ENCODE results near the gene TAB2.
"Not testable (repeated sequence)": the region's sequence is repeated elsewhere in the genome, so short reads cannot be mapped to it uniquely, and the experiment has no call there.

The TAB2 gene

GRCh38 chr6:149333266-149333620 lies 15.7 kb downstream of the TAB2 start:
- no peak for DNase-seq (ENCODE audit: low spot score)

DNA sequence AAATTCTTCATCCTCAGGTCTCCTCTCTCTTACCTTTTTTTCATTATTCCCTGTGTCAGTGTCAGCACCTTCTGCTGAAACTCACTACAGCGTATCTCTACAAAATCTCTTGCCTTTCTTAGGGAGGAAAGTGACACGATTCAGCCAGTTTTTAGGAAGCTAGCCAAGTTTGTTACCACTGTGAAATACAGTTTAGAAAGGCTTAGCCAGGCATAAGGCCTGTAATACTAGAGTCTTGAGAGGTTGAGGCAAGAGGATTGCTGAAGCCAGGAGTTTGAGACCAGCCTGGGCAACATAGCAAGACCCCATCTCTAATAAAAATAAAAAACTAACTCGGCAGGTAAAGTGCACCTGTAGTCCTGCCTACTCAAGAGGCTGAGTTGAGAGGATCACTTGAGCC lies 16.7 kb downstream of the TAB2 start:
- peak; percentile 71 for DNase-seq (ENCODE audit: low spot score)

DNA sequence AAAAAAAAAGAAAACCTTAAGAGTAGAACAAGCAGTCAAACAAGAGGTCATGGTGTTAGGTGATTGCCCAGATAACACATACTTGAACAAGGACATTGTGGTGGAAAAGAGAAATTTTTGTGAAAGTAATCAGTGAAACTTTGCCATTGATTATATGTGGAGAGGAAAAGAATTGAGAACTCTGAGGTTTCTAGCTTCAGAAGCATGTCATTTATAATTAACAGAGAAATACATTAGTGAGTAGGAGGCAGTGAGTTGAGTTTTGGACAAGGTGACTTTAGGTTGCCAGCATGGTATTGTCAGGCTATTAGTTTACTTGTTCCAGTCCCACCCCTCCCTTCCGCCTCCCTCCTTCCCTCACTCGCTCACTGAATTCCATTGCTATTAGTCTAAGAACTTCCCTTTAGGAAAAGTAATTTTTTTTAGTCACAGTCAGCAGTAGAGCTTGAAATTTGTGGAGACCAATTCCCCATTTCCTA lies 17.2 kb downstream of the TAB2 start:
- peak; percentile 93 for DNase-seq (ENCODE audit: low spot score)

DNA sequence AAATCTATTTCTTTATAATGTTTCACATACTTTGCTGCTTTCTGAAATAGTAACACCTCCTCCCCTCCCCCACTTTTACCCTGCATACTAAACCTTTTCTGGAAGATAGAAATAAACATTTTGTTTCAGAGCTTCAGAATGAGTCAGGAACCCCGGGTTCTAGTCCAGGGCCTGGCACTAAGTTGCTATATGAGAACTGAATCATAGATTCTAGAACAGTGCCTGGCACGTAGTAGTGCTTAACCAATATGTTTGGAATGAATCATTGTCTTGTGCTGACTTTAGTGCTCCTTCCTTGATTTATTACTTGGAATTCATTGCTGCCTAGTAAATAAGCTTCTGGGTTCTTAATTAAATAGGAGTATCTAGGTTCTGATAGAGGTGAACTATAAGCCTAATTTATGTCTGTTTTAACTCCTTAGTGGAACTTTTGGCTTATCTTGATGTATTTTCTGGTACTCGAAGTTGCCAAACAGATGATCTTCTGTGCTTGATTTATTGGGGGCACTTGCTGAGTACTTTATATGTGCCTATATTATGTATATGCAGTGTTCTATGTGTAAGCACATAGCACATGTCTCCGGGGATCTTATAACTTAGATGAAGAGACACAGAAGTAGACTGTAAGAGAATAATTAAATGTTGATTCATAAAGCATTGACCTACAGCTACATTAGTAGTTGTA lies 18.6 kb downstream of the TAB2 start:
- DNase-seq (ENCODE audit: low spot score) = peak; percentile 90

GRCh38 chr6:149336609-149336928 lies 19.1 kb downstream of the TAB2 start:
- peak; percentile 32 for DNase-seq (ENCODE audit: low spot score)

- DNase-seq (ENCODE audit: low spot score) = no peak
These were observed 19.8 kb downstream of the TAB2 start for GRCh38 chr6:149337320-149337719.

DNA sequence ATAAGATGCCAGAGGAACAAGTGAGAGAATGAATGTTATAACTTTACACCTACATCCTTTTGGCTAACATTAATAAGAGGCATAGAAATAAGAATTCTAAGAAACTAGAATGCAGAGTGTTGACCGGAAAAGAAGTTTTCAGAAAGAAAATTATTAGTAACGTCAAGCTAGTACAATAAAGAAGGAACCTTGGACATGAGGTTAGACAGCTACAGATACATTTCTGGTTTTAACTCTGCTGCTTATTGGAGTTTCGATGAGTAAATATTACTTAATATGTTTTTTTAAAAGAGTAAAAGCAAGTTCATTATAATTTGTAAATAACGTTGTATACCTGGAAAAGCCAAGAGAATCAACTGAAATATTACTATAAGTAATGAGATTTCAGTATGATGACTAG lies 22.7 kb downstream of the TAB2 start:
- no peak for DNase-seq (ENCODE audit: low spot score)

GRCh38 chr6:149342525-149342924 lies 25.0 kb downstream of the TAB2 start:
- peak; percentile 47 for DNase-seq (ENCODE audit: low spot score)

DNA sequence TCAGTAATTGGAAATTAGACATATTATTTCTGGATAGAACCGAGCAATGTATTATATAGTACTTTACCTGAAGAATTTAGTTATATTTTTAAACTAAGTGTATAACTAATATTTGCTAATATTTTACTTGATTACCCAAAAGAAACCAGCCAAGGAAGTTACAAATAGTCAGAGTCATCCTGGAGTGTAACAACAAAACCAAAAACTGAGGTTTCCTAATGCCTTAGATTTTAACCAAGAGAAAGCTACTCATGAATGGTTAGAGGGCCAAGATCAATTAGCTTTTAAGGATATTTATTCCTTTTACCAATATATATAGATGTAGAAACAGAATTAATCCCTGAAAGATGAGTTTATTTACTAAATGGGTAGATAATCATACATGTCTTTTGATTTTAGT lies 26.0 kb downstream of the TAB2 start:
- DNase-seq (ENCODE audit: low spot score) = no peak

DNA sequence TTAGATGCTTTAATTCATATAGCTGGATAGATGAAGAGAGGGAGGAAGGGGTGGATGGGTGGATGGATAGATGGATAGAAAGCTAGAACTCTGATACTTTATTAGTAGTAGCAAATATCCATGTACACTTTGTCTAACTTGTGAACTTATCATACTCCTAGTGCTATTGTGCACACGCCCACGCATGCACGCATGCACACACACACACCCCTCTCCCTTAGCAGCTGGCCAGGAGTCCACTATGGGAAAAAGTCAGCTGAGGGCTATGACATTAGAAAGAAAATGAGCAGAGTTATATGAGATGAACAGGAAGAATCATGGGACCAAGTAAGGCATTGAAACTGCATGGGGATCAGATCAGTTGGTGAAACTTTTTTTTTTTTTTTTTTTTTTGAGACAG lies 28.6 kb downstream of the TAB2 start:
- DNase-seq (ENCODE audit: low spot score) = no peak

- DNase-seq (ENCODE audit: low spot score) = no peak
These were observed 29.6 kb downstream of the TAB2 start for GRCh38 chr6:149347067-149347466.

GRCh38 chr6:149349279-149349678 lies 31.8 kb downstream of the TAB2 start:
- DNase-seq (ENCODE audit: low spot score) = not testable (repeated sequence)

GRCh38 chr6:149354009-149354408 lies 36.5 kb downstream of the TAB2 start:
- DNase-seq (ENCODE audit: low spot score) = no peak

DNA sequence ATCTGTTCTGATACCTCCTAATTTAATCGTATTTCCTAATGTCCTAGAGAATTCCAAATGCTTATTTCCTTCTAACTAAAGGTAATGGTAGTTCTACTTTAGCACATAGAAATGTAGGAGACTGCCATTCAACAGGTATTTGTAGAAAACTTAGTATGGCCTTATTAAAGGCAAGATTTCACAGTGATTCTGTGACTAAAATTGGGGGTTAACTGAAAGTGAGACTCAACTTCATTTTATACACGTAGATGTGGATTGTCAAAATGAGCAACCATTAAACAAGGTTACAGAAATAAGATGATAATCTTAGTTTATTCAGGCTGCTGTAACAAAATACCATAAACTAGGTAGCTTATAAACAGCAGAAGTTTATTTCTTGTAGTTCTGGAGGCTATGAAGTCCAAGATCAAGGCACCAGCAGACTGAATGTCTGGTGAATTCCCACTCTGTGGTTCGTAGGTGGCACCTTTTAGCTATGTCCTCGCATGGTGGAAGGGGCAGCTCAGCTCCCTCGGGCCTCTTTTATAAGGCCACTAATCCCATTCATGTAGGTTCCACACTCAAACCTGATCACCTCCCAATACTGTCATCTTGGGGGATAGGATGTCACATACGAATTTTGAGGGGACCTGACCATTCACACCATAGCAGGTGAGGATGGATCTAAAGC lies 38.7 kb downstream of the TAB2 start:
- DNase-seq (ENCODE audit: low spot score) = no peak

GRCh38 chr6:149357726-149358538 lies 40.4 kb downstream of the TAB2 start:
- DNase-seq (ENCODE audit: low spot score) = no peak

DNA sequence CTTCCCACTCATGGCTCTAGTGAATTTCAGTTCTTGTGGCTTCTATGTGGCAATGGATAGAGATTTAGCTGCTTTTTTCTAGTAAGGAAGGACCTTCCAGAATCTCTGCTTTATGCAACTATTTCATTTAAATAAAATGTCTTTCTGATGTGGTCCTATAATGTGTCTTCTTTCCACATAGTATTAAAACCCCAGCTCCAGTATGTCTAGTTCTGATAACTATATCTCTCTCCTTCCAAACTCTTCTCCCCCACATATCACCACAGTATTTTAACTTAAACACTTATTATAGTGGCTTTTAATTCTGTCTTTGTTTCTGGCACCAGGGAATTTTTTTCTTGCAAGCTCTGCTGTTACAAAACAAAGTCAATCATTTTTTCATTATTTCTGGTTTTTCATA lies 41.9 kb downstream of the TAB2 start:
- no peak for DNase-seq (ENCODE audit: low spot score)

GRCh38 chr6:149360536-149360935 lies 43.0 kb downstream of the TAB2 start:
- no peak for DNase-seq (ENCODE audit: low spot score)

DNA sequence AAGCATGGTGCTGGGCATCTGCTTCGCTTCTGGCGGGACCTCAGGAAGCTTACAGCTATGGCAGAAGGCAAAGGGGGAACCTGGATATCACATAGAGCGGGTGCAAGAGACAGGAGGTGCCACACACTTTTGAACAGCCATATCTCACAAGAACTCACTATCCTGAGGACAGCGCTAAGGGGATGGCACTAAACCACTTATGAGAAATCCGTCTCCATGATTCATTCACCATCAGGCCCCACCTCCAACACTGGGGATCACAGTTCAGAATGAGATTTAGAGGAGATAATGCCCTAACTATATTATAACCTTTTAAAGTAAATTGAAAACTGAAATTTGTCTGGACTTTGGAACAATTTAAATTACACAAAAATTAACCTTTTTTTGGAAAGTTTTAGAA lies 44.8 kb downstream of the TAB2 start:
- no peak for DNase-seq (ENCODE audit: low spot score)

- DNase-seq (ENCODE audit: low spot score) = peak; percentile 60
These were observed 45.6 kb downstream of the TAB2 start for GRCh38 chr6:149363154-149363553.

DNA sequence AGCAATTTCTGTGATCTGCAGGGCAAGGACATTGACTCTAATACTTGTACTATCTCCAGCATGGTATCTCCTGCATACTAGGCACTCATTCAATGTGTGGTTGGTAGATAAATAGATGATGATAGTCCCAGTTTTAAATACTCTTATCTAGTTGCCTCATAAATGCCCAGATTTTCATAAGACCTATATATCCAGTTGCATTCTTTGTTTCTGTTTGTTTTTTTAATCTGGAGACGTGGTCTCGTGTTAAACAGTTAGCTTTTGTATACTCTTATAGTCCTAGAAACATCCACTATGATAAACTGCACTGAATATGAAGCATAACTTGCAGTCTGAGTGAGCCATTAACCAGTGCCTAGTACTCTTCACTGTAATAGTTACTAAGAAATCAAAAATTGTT lies 47.0 kb downstream of the TAB2 start:
- no peak for DNase-seq (ENCODE audit: low spot score)

DNA sequence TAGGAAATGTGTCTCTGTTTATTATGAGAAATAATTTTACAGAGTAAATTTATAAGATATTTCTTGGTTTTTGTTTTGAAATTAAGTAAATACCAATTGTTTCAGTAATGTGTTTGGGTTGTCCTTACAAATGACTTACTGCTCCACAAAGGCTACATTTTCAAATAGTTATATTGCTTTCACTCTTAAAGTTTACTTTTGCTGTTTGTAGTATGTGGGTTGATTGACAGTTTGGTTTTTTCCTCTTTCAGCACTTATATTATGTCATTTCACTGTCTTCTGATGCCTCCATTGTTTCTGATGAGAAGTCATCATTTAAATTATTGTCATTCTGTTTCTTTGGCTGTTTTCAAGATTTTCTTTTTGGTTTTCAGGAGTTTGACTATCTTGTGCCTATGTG lies 47.7 kb downstream of the TAB2 start:
- DNase-seq (ENCODE audit: low spot score) = no peak

- no peak for DNase-seq (ENCODE audit: low spot score)
These were observed 48.9 kb downstream of the TAB2 start for GRCh38 chr6:149366267-149366921.

DNA sequence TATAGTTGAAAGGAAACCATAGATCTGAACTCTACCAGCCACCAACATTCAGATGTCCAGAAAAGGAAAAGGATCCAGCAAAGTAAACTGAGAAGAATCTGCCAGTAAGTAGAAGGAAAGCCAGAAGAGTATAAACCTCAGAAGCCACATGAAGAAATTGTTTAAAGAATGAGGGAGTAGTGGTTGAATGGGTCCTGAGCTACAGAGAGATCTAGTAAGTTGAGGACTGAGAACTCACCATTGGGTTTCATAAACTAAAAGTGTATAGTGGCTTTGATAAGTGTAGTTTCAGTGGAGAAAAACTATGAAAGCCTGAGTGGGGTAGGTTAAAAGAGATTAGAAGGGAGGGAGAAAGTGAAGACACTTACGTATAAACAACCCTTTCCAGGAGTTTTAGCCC lies 50.6 kb downstream of the TAB2 start:
- no peak for DNase-seq (ENCODE audit: low spot score)
